C1 segment of cervical spinal cord (tissue), 14 donors: ENCODE results near the gene SERPINB8.

ENCODE experiments used
- DNase-seq, 14 donors: peaks; one replicate each; lab custom pipeline; 2025; lab: John Stamatoyannopoulos, UW

Gene SERPINB8

GRCh38 chr18:63964908-63965307 lies 5.0 kb upstream of the SERPINB8 start:
- no peak for DNase-seq

- DNase-seq: no peak
These were observed 4.1 kb upstream of the SERPINB8 start for GRCh38 chr18:63965716-63966330.

GRCh38 chr18:63970809-63971205 lies 926 bp downstream of the SERPINB8 start:
- DNase-seq: peak in 5 of 14 donors; percentile 59 to 74 (median 67)

- DNase-seq: peak in 2 of 14 donors; percentile 19 to 28
These were observed 1.6 kb downstream of the SERPINB8 start for GRCh38 chr18:63971320-63972001.

GRCh38 chr18:63972002-63972376 lies 2.1 kb downstream of the SERPINB8 start:
- no peak for DNase-seq

GRCh38 chr18:63974991-63975390 lies 5.1 kb downstream of the SERPINB8 start:
- peak in 1 of 14 donors; percentile 9 for DNase-seq

- DNase-seq: no peak
These were observed 5.7 kb downstream of the SERPINB8 start for GRCh38 chr18:63975628-63976027.

- DNase-seq: no peak
These were observed 7.2 kb downstream of the SERPINB8 start for GRCh38 chr18:63977040-63977439.

GRCh38 chr18:63979409-63979920 lies 9.6 kb downstream of the SERPINB8 start:
- peak in 6 of 14 donors; percentile 16 to 46 (median 26) for DNase-seq

- no peak for DNase-seq
These were observed 10.1 kb downstream of the SERPINB8 start for GRCh38 chr18:63980027-63980426.

GRCh38 chr18:63980896-63981460 lies 11.1 kb downstream of the SERPINB8 start:
- no peak for DNase-seq

GRCh38 chr18:63981719-63982118 lies 11.8 kb downstream of the SERPINB8 start:
- no peak for DNase-seq

- no peak for DNase-seq
These were observed 12.5 kb downstream of the SERPINB8 start for GRCh38 chr18:63982361-63982760.

- no peak for DNase-seq
These were observed 17.0 kb downstream of the SERPINB8 start for GRCh38 chr18:63986885-63987284.

- no peak for DNase-seq
These were observed 17.9 kb downstream of the SERPINB8 start for GRCh38 chr18:63987743-63988142.

- DNase-seq: no peak
These were observed 22.9 kb downstream of the SERPINB8 start for GRCh38 chr18:63992751-63993150.

GRCh38 chr18:63994783-63995399 lies 25.0 kb downstream of the SERPINB8 start:
- DNase-seq: peak in 7 of 14 donors; percentile 9 to 29 (median 24)

- no peak for DNase-seq
These were observed 27.2 kb downstream of the SERPINB8 start for GRCh38 chr18:63997041-63997440.

GRCh38 chr18:63997606-63998005 lies 27.7 kb downstream of the SERPINB8 start:
- no peak for DNase-seq

- DNase-seq: no peak
These were observed 30.0 kb downstream of the SERPINB8 start for GRCh38 chr18:63999871-64000270.

GRCh38 chr18:64002581-64002980 lies 32.7 kb downstream of the SERPINB8 start:
- DNase-seq: no peak

- no peak for DNase-seq
These were observed 39.4 kb downstream of the SERPINB8 start for GRCh38 chr18:64009305-64009704.
